NB4 (cell line): ENCODE data around the gene LSM3.

Experiments
- CTCF ChIP-seq: IDR thresholded peaks from one replicate; pipeline ENCODE4 v1.5.1; 2012; ENCODE audit warnings: low read depth, low read length
- MAX ChIP-seq: IDR thresholded peaks from 2 replicates; pipeline ENCODE4 v1.6.1; 2011; ENCODE audit warnings: low read depth, low read length
- POLR2A ChIP-seq: IDR thresholded peaks from 2 replicates; pipeline ENCODE4 v1.6.1; 2011; ENCODE audit warnings: mild to moderate bottlenecking; ENCODE audit not compliant: insufficient read length; ENCODE audit errors: extremely low read depth

- TF ChIP-seq CTCF: no peak
- TF ChIP-seq POLR2A: no peak
- no peak for TF ChIP-seq MAX
Observed at GRCh38 chr3:14248477-14248848, 69.8 kb downstream of the LSM3 start.
